CD14-positive monocyte (primary cell): ENCODE results near the gene MAS1. TPM values are rescaled to one million over a fixed set of nuclear protein-coding genes. Genes with fewer than 3 reads are reported as not detected.

Experiments
- DNase-seq, 3 donors: peaks; one replicate each; pipeline ENCODE4 v3.0.0-alpha.2; 2011 to 2022
- H2AFZ ChIP-seq: 2 replicates; pipeline ENCODE4 v1.6.0; 2012; ENCODE audit warnings: mild to moderate bottlenecking, low read depth, low read length, inconsistent platforms; ENCODE audit not compliant: insufficient read depth, poor library complexity, severe bottlenecking
- H3K27ac ChIP-seq, 2 donors: 1 replicate in 1 of 2; 2 replicates in 1 of 2; pipeline ENCODE4 v1.5.1; 2012 to 2013; ENCODE audit warnings: low read length in 2 of 2, control low read depth in 1 of 2, inconsistent platforms in 1 of 2, low read depth in 1 of 2, mild to moderate bottlenecking in 1 of 2
- H3K27me3 ChIP-seq, 2 donors: one replicate each; pipeline versions ENCODE4 v1.6.0 to v1.6.1; 2011 to 2013; ENCODE audit warnings: low read length in 2 of 2; ENCODE audit not compliant: control insufficient read depth in 2 of 2, insufficient read depth in 2 of 2
- H3K36me3 ChIP-seq, 2 donors: replicated peaks in 1 of 2; 1 replicate in 1 of 2; 2 replicates in 1 of 2; pipeline versions ENCODE4 v1.5.1 to v1.6.1; 2012 to 2013; ENCODE audit warnings: low read length in 2 of 2, control low read depth in 1 of 2, inconsistent platforms in 1 of 2, mild to moderate bottlenecking in 1 of 2; ENCODE audit not compliant: insufficient read depth in 2 of 2, control insufficient read depth in 1 of 2
- H3K4me1 ChIP-seq, 2 donors: 1 replicate in 1 of 2; 2 replicates in 1 of 2; pipeline versions ENCODE4 v1.5.1 to v1.6.1; 2012 to 2013; ENCODE audit warnings: low read length in 2 of 2, control low read depth in 1 of 2, inconsistent platforms in 1 of 2, mild to moderate bottlenecking in 1 of 2, moderate library complexity in 1 of 2; ENCODE audit not compliant: insufficient read depth in 2 of 2, control insufficient read depth in 1 of 2
- H3K4me2 ChIP-seq: replicated peaks from 2 replicates; pipeline ENCODE3; 2012; ENCODE audit warnings: low read length, moderate library complexity, mild to moderate bottlenecking; ENCODE audit not compliant: poor library complexity, severe bottlenecking; ENCODE audit errors: extremely low read depth
- H3K4me3 ChIP-seq, 3 experiments: fragments of 200-600 bp in 1 of 3; sonication (generic) in 1 of 3; replicated peaks in 1 of 3; 1 replicate in 2 of 3; 2 replicates in 1 of 3; pipeline ENCODE4 v1.5.1; 2011 to 2013; ENCODE audit warnings: low read length in 3 of 3, mild to moderate bottlenecking in 3 of 3, control low read depth in 2 of 3, low read depth in 2 of 3, inconsistent platforms in 1 of 3, moderate library complexity in 1 of 3
- H3K79me2 ChIP-seq: 2 replicates; pipeline ENCODE4 v1.6.0; 2012; ENCODE audit warnings: mild to moderate bottlenecking, control low read depth, inconsistent platforms, low read length, moderate library complexity; ENCODE audit not compliant: insufficient read depth
- H3K9ac ChIP-seq: 2 replicates; pipeline ENCODE4 v1.6.0; 2017; ENCODE audit warnings: low read length, mild to moderate bottlenecking; ENCODE audit not compliant: insufficient read depth, poor library complexity, severe bottlenecking
- H3K9me3 ChIP-seq, 2 donors: replicated peaks in 1 of 2; 1 replicate in 1 of 2; 2 replicates in 1 of 2; pipeline versions ENCODE4 v1.5.1 to v1.6.1; 2012 to 2013; ENCODE audit warnings: low read length in 2 of 2, control low read depth in 1 of 2; ENCODE audit not compliant: control insufficient read depth in 1 of 2, insufficient read depth in 1 of 2
- H4K20me1 ChIP-seq: 2 replicates; pipeline ENCODE4 v1.6.0; 2012; ENCODE audit warnings: mild to moderate bottlenecking, low read length, control low read depth, moderate library complexity; ENCODE audit not compliant: insufficient read depth
- H3K27ac Mint-ChIP-seq, 7 donors: one replicate each; pipeline ENCODE4 v1.8.0; 2020; ENCODE audit warnings: mild to moderate bottlenecking in 7 of 7, mixed read lengths in 7 of 7, moderate library complexity in 6 of 7, inconsistent platforms in 2 of 7
- H3K27me3 Mint-ChIP-seq, 3 donors: one replicate each; pipeline ENCODE4 v1.8.0; 2021 to 2022; ENCODE audit warnings: low read depth in 3 of 3, mild to moderate bottlenecking in 3 of 3, mixed read lengths in 3 of 3, moderate library complexity in 3 of 3, inconsistent platforms in 1 of 3
- H3K36me3 Mint-ChIP-seq, 2 donors: one replicate each; pipeline ENCODE4 v1.8.0; 2020; ENCODE audit warnings: mixed read lengths in 2 of 2, inconsistent platforms in 1 of 2, mild to moderate bottlenecking in 1 of 2
- H3K4me1 Mint-ChIP-seq: one replicate; pipeline ENCODE4 v1.8.0; 2020; ENCODE audit warnings: mild to moderate bottlenecking, mixed read lengths
- H3K4me3 Mint-ChIP-seq, 2 donors: one replicate each; pipeline ENCODE4 v1.8.0; 2020; ENCODE audit warnings: mild to moderate bottlenecking in 2 of 2, mixed read lengths in 2 of 2, moderate library complexity in 1 of 2
- H3K9me3 Mint-ChIP-seq, 7 donors: one replicate each; pipeline ENCODE4 v1.8.0; 2020 to 2022; ENCODE audit warnings: mixed read lengths in 7 of 7, mild to moderate bottlenecking in 6 of 7, moderate library complexity in 6 of 7, inconsistent platforms in 2 of 7
- WGBS: methylation state at CpG from one replicate; pipeline ENCODE4 v1.1.5; 2013; ENCODE audit warnings: missing lambda C conversion rate; ENCODE audit not compliant: insufficient coverage; 5-methylcytosine and 5-hydroxymethylcytosine counted together
- intact Hi-C, 2 donors: fragments of 100-400 bp; cut with micrococcal nuclease; formaldehyde crosslinking; loops; one replicate each; pipeline versions ENCODE4 v1.15.0 to v1.15.1; 2023
- polyA plus RNA-seq, 3 donors: library from polyadenylated mRNA; depleted of rRNA in 1 of 3; unstranded in 2 of 3; stranded (reverse) in 1 of 3; fragments of 300-500 nt in 2 of 3; fragments of >200 nt in 1 of 3; fragmentation: Illumina TruSeq in 2 of 3; gene quantifications; 1 replicate in 2 of 3; 2 replicates in 1 of 3; pipeline ENCODE4 v1.2.3, GENCODE V29; 2012 to 2021
- TF ChIP-seq, protein P1 (sequence below): fragments of 200-600 bp; IDR thresholded peaks from one replicate; pipeline ENCODE4 v1.8.0; 2022; ENCODE audit warnings: antibody characterized with exemption, mild to moderate bottlenecking

The MAS1 gene
- polyA plus RNA-seq, 3 donors = not detected

DNA sequence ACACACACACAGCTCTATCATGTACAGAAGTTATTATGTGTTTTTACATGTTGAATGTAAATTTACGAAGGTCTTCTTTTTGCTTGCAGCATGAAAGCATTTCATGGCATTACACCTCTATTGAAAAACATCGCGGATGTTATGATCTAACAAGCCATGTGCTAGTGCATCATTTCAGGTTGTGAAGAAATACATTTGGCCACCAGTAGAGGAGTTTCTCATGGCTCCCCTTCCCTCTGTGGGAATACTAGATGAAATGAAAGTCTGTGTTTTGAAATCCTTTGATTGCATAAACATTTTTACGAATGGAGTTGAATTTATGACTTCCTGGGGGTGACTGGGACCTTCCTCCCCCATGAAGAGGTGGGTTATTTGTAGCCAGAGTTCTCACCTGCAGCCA is 17.7 kb downstream of the MAS1 start:
- no CpG with 5 or more reads among the region's 4 CpGs for WGBS

DNA sequence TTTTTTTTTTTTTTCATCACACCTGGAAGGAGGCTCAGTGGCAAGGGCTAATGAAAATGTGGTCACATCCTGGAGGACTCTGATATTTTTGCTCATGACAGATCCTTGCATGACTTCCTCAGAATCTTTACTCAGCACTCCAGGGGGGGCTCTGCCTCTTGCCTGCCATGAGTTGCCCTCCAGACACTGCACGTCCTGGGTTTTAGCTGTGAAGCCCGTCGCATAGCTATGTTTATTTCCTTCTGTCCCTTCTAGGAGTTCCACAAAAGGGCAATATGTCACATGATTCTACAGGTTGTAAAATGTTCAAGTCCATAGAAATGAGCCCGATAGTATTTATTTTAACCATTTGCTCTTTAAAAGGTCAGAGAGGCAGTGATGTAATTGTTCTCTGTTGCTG is 18.2 kb downstream of the MAS1 start:
- H3K27ac Mint-ChIP-seq = no peak overlapping the region

More for the DNA sequence above, 17.7 kb downstream of the MAS1 start:
- Histone ChIP-seq H3K27me3 (peaks cover 19 to 24% of the 10 kb centered on the region in 2 donors), H4K20me1 (no peaks in the 10 kb centered on the region), H3K27ac (no peak overlapping the region), H3K36me3 (no peaks in the 10 kb centered on the region), H3K79me2 (no peaks in the 10 kb centered on the region), H2AFZ (no peak overlapping the region), H3K4me2 (no peak overlapping the region), H3K9me3 (no peaks in the 10 kb centered on the region), H3K4me1 (peaks cover 11 to 13% of the 10 kb centered on the region in 2 donors), H3K4me3 (peak overlapping the region in 1 of 3 experiments; percentile 8), H3K9ac (no peak overlapping the region)
- peaks cover 15% of the 10 kb centered on the region for H3K4me1 Mint-ChIP-seq
- H3K27me3 Mint-ChIP-seq = peaks cover 20 to 37% (median 25%) of the 10 kb centered on the region in 3 donors
- peaks cover 2 to 6% (median 4%) of the 10 kb centered on the region in 7 donors for H3K9me3 Mint-ChIP-seq
- H3K27ac Mint-ChIP-seq = no peak overlapping the region
- H3K4me3 Mint-ChIP-seq = peak overlapping the region in 1 of 2 donors; percentile 69
- DNase-seq = peak; percentile 23 to 55 (median 47)
- intact Hi-C loops = no loop called here
- H3K36me3 Mint-ChIP-seq = no peaks in the 10 kb centered on the region
- TF ChIP-seq, protein P1, sequence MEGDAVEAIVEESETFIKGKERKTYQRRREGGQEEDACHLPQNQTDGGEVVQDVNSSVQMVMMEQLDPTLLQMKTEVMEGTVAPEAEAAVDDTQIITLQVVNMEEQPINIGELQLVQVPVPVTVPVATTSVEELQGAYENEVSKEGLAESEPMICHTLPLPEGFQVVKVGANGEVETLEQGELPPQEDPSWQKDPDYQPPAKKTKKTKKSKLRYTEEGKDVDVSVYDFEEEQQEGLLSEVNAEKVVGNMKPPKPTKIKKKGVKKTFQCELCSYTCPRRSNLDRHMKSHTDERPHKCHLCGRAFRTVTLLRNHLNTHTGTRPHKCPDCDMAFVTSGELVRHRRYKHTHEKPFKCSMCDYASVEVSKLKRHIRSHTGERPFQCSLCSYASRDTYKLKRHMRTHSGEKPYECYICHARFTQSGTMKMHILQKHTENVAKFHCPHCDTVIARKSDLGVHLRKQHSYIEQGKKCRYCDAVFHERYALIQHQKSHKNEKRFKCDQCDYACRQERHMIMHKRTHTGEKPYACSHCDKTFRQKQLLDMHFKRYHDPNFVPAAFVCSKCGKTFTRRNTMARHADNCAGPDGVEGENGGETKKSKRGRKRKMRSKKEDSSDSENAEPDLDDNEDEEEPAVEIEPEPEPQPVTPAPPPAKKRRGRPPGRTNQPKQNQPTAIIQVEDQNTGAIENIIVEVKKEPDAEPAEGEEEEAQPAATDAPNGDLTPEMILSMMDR = no peak

More for the DNA sequence above, 18.2 kb downstream of the MAS1 start:
- TF ChIP-seq, protein P1 = no peak
- Histone ChIP-seq H2AFZ (no peak overlapping the region), H3K9ac (no peak overlapping the region), H3K9me3 (no peaks in the 10 kb centered on the region), H4K20me1 (no peaks in the 10 kb centered on the region), H3K4me3 (peak overlapping the region in 1 of 3 experiments; percentile 8), H3K79me2 (no peaks in the 10 kb centered on the region), H3K4me2 (no peak overlapping the region), H3K36me3 (no peaks in the 10 kb centered on the region), H3K27me3 (peaks cover 19 to 24% of the 10 kb centered on the region in 2 donors), H3K27ac (no peak overlapping the region), H3K4me1 (peaks cover 11 to 13% of the 10 kb centered on the region in 2 donors)
- Mint-ChIP-seq H3K4me1 (peaks cover 15% of the 10 kb centered on the region), H3K4me3 (peak overlapping the region in 1 of 2 donors; percentile 69), H3K27me3 (peaks cover 20 to 38% (median 27%) of the 10 kb centered on the region in 3 donors), H3K9me3 (peaks cover 2 to 6% (median 4%) of the 10 kb centered on the region in 7 donors), H3K36me3 (no peaks in the 10 kb centered on the region)
- WGBS = 0% methylated on average over 1 of the region's 4 CpGs
- intact Hi-C loops = no loop called here
- DNase-seq = peak in 1 of 3 donors; percentile 25
